ENCODE data around the gene SLC7A1. TPM values are rescaled to one million over a fixed set of nuclear protein-coding genes. Genes with fewer than 3 reads are reported as not detected.

Gene SLC7A1
- total and polyA plus RNA-seq, 7 donors = 2.4 to 25.6 (median 15.0) TPM

DNA sequence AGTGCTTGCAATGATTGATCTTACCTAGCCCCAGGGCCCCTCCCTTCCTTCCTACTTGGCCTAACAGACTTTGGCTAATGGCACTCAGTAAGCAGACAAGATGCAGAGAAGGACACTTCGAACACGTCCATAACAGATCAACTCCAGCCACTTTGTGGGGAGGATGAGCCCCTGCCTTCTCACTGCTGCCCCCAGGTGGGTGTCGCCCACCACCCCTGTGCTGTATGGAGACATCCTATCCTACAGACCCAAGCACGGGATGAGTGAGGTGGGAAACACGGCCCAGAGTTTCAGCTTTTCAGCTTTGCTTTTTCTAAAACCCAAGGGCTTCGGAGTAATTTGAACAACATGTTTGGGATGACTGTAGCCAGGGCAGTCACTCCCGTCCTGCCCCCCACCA is 5.5 kb downstream of the SLC7A1 start:
- TF ChIP-seq EP300 (IDR thresholded peaks at IDR 0.05) (no peak), POLR2A (IDR thresholded peaks at IDR 0.05) (no peak), POLR2AphosphoS5 (IDR thresholded peaks at IDR 0.05) (no peak)
- TF ChIP-seq, protein P1, sequence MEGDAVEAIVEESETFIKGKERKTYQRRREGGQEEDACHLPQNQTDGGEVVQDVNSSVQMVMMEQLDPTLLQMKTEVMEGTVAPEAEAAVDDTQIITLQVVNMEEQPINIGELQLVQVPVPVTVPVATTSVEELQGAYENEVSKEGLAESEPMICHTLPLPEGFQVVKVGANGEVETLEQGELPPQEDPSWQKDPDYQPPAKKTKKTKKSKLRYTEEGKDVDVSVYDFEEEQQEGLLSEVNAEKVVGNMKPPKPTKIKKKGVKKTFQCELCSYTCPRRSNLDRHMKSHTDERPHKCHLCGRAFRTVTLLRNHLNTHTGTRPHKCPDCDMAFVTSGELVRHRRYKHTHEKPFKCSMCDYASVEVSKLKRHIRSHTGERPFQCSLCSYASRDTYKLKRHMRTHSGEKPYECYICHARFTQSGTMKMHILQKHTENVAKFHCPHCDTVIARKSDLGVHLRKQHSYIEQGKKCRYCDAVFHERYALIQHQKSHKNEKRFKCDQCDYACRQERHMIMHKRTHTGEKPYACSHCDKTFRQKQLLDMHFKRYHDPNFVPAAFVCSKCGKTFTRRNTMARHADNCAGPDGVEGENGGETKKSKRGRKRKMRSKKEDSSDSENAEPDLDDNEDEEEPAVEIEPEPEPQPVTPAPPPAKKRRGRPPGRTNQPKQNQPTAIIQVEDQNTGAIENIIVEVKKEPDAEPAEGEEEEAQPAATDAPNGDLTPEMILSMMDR (IDR thresholded peaks at IDR 0.05) = no peak
- Histone ChIP-seq H3K4me1 (peaks cover 0 to 59% (median 29%) of the 10 kb centered on the region in 4 donors), H3K9me3 (no peaks in the 10 kb centered on the region), H3K36me3 (no peaks in the 10 kb centered on the region), H3K4me3 (no peak overlapping the region), H3K27me3 (no peaks in the 10 kb centered on the region), H3K27ac (peak overlapping the region in 3 of 4 donors; percentile 49 to 96 (median 53))
- DNase-seq = no peak
- 87 to 89% methylated on average over 7 of the region's 7 CpGs for WGBS, 2 donors
- intact Hi-C loops (cut with DNase I) = loop anchor here (2.0 to 10.0 kb wide), 4 partner anchors 155 to 1215 kb away; partner anchors contain the start of gene HMGB1

DNA sequence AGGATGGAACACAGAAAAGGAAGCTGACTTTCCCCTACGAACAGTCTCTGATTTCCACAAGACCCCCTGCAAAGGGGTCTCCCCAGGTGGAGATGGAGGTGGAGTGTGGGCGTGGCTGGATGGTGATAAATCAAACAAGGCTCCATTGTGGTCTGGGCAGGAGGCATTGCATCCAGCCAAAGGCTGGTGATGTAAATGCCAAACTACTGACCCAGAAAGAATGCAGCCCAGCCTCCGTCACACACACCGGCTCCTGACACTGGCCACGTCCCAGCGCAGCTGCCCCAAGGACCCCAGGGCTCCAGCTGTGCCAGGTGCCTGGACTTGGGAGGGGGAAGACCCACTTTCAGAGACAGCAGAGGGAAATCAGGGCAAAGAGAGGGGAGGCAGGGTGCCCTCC is 6.3 kb downstream of the SLC7A1 start:
- Histone ChIP-seq H3K4me1 (peaks cover 0 to 54% (median 29%) of the 10 kb centered on the region in 4 donors), H3K4me3 (no peak overlapping the region), H3K36me3 (no peaks in the 10 kb centered on the region), H3K9me3 (no peaks in the 10 kb centered on the region), H3K27ac (peak overlapping the region; percentile 19 to 96 (median 51)), H3K27me3 (no peaks in the 10 kb centered on the region)
- TF ChIP-seq EP300 (IDR thresholded peaks at IDR 0.05) = no peak
- TF ChIP-seq POLR2A (IDR thresholded peaks at IDR 0.05) = no peak
- TF ChIP-seq, protein P1 (IDR thresholded peaks at IDR 0.05) = no peak
- TF ChIP-seq POLR2AphosphoS5 (IDR thresholded peaks at IDR 0.05) = no peak
- 79 to 93% methylated on average over 6 of the region's 6 CpGs for WGBS, 2 donors
- DNase-seq = no peak
- intact Hi-C loops (cut with DNase I) = no loop called here

GRCh38 chr13:29587645-29588044 is 7.8 kb downstream of the SLC7A1 start:
- Histone ChIP-seq H3K36me3 (no peaks in the 10 kb centered on the region), H3K27me3 (no peaks in the 10 kb centered on the region), H3K4me1 (peaks cover 0 to 43% (median 32%) of the 10 kb centered on the region in 4 donors), H3K27ac (peak overlapping the region in 1 of 4 donors; percentile 8), H3K9me3 (no peaks in the 10 kb centered on the region), H3K4me3 (no peak overlapping the region)
- WGBS, 2 donors = 80 to 88% methylated on average over 7 of the region's 7 CpGs
- intact Hi-C loops (cut with DNase I) = no loop called here
- no peak for DNase-seq
- TF ChIP-seq EP300 (IDR thresholded peaks at IDR 0.05) (no peak), POLR2A (IDR thresholded peaks at IDR 0.05) (no peak), POLR2AphosphoS5 (IDR thresholded peaks at IDR 0.05) (no peak)
- TF ChIP-seq, protein P1 (IDR thresholded peaks at IDR 0.05) = no peak

GRCh38 chr13:29583073-29583785 is 12.3 kb downstream of the SLC7A1 start:
- no peak overlapping the region for H3K4me3 ChIP-seq
- no peak for DNase-seq
- H3K4me1 ChIP-seq = peaks cover 0 to 56% (median 42%) of the 10 kb centered on the region in 4 donors
- no peaks in the 10 kb centered on the region for H3K27me3 ChIP-seq
- H3K27ac ChIP-seq = no peak overlapping the region
- no peaks in the 10 kb centered on the region for H3K9me3 ChIP-seq
- TF ChIP-seq POLR2A (IDR thresholded peaks at IDR 0.05) = no peak
- TF ChIP-seq POLR2AphosphoS5 (IDR thresholded peaks at IDR 0.05) = no peak
- no peak for TF ChIP-seq EP300 (IDR thresholded peaks at IDR 0.05)
- TF ChIP-seq, protein P1 (IDR thresholded peaks at IDR 0.05) = no peak
- intact Hi-C loops (cut with DNase I) = no loop called here
- WGBS, 2 donors = 50 to 82% methylated on average over 7 of the region's 7 CpGs
- no peaks in the 10 kb centered on the region for H3K36me3 ChIP-seq

Data from sigmoid colon (tissue), 7 donors.